OCI-LY1 (cell line): ENCODE measurements around the gene SLC35D2.

ENCODE experiments used
- EZH2 ChIP-seq: fragments of 200-600 bp; sonication (generic), shearing (Covaris generic); IDR thresholded peaks from 2 replicates; pipeline ENCODE4 v1.8.0; 2017; ENCODE audit warnings: borderline replicate concordance, mixed run types, mild to moderate bottlenecking, antibody characterized with exemption, low read length, moderate library complexity, mixed read lengths
- TF ChIP-seq, protein P1 (sequence below): fragments of 200-600 bp; sonication (generic), shearing (Covaris generic); IDR thresholded peaks from 2 replicates; pipeline ENCODE4 v1.5.1; 2017; ENCODE audit warnings: mild to moderate bottlenecking, antibody characterized with exemption, low read length, moderate library complexity, mixed read lengths

DNA sequence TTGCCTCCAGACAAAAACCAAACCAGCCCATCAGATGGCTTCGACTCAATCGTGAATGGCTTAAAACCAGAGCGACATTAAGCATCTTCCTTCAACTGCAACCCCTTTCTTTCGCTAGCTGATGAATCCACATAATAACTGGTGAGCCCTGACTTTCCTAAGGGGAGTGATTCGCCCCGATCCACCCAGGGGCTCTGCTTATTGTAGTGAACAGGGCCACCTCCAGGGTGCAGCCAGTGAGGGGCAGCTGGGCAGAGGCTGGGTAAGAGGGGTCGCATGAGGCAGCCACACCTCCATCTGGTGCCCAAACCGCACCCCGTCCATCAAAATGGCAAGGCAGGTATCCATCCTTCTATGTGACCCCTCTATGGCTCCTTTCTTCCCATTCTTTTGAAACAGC is 38.0 kb downstream of the SLC35D2 start:
- TF ChIP-seq, protein P1, sequence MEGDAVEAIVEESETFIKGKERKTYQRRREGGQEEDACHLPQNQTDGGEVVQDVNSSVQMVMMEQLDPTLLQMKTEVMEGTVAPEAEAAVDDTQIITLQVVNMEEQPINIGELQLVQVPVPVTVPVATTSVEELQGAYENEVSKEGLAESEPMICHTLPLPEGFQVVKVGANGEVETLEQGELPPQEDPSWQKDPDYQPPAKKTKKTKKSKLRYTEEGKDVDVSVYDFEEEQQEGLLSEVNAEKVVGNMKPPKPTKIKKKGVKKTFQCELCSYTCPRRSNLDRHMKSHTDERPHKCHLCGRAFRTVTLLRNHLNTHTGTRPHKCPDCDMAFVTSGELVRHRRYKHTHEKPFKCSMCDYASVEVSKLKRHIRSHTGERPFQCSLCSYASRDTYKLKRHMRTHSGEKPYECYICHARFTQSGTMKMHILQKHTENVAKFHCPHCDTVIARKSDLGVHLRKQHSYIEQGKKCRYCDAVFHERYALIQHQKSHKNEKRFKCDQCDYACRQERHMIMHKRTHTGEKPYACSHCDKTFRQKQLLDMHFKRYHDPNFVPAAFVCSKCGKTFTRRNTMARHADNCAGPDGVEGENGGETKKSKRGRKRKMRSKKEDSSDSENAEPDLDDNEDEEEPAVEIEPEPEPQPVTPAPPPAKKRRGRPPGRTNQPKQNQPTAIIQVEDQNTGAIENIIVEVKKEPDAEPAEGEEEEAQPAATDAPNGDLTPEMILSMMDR, result no peak
- TF ChIP-seq EZH2, result no peak
